Right hindlimb (tissue), 1 donor: ENCODE data around the gene UBE2E3.
"Not testable (repeated sequence)": the region's sequence is repeated elsewhere in the genome, so short reads cannot be mapped to it uniquely, and the experiment has no call there.

ENCODE experiments used
- DNase-seq: peaks from one replicate; pipeline ENCODE4 v3.0.0-alpha.2; 2018

The UBE2E3 gene

GRCh38 chr2:181085734-181086133, 105.3 kb downstream of the UBE2E3 start:
- DNase-seq = no peak

- DNase-seq = not testable (repeated sequence)
These were observed 111.5 kb downstream of the UBE2E3 start for GRCh38 chr2:181091920-181092319.

DNA sequence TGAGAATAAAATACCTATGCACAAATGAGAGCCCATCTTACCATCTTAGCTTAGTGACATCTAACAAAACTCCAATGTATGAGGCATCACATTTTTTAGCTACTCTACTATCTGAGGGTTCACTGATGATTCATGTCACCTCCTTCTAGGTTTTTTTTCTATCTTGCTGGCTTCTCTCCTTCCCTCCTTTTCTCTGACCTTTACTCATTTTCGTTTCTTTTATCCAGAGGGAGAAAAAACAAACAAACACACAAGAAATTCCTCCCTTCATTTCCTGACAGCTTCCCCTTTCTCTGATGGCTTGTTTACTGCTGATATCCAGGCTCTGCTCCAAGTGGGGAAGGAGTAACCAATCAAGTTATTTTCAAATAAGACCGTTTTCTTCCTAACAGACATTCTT, 115.1 kb downstream of the UBE2E3 start:
- no peak for DNase-seq

GRCh38 chr2:181103659-181104058, 123.3 kb downstream of the UBE2E3 start:
- DNase-seq = no peak

DNA sequence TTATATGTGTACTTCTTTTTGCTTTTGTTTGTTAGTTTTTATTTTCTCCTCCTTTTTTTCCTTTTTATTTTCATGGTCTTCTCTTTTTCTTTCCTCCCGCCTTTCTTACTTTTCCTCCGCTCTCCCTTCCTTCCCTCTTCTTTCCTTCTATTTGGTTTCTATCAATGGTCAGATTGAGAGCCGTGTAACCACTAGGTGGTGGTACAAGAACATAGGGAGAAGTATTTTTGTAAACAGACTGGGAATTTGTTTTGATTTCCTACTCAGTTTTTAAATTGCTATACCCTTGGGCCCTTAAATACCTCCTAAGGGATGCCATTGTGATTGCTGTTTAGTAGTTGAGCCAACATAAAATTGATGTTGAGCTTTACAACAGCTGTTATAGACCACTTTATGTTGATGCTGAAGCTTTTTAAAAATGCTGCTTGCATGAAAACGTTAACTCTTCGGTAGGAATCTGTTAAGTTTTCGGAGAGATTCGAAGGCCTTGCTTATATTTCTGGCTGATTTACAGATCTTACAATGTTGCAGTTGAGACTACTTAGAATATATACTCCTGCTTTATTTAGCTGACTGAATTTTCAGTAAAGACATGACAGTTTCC, 124.2 kb downstream of the UBE2E3 start:
- DNase-seq = no peak

- DNase-seq = no peak
These were observed 125.2 kb downstream of the UBE2E3 start for GRCh38 chr2:181105562-181105961.

DNA sequence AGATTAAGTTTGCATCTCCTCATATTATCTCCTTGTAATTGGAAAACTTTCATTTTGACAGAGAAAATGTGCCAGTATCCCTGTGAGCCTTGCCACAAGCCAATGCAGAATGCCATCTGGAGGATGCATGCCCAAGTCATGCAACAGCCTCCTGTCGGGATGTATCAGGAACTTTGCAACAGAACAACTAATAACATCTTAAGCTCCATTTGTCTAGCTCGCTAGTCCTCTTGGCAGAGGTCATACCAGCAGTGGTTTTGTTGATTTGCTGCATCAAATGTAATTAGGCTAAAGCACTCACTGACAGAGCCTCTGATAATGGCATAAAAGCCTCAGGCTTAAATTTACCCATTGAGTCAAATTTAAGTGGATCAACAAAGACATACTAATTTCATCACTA, 125.8 kb downstream of the UBE2E3 start:
- no peak for DNase-seq

GRCh38 chr2:181106789-181107627, 126.6 kb downstream of the UBE2E3 start:
- DNase-seq = no peak

DNA sequence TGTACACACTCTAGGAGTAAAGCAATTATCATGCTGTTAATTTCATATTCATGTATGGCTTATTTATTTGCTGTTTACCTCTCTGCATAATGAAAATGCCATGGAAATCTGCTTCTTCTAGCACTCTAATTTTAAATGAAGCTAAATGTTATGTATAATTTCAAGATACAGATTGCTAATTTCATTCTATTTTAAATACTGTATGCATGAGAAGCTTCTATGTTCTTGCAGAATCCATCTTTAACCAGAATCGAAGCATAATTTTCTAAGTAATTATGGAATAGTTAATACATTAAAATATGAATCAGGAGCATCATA, 127.2 kb downstream of the UBE2E3 start:
- DNase-seq = no peak

GRCh38 chr2:181111059-181111458, 130.7 kb downstream of the UBE2E3 start:
- no peak for DNase-seq

DNA sequence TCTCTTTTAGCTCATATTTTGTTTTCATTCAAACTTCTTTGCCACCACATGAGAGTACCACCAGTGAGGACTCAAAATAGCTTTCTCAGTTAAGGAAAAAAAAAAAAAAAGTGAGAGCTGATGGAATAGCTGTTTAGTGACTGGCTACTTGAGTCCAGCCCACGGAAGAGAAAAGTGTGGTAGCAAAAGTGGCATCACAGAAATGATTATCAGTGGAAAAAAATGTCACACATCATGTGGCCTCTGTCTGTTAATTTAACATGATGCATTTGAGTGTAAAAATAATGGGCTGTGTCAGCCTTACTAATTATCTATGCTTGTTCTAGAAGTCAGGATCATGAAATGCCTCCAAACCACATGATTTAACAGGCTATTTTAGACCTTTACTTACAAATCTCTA, 132.5 kb downstream of the UBE2E3 start:
- no peak for DNase-seq
